Activated B cell treated with CpG ODN at 0.5 μM for 24 hours (primary cell): ENCODE results near the gene SREBF1. TPM values are rescaled to one million over a fixed set of nuclear protein-coding genes. Genes with fewer than 3 reads are reported as not detected.

Experiments
- ATAC-seq: fragments of 200-7000 bp; cut with Tn5 transposase; one replicate; pipeline ENCODE4 v1.10.0; 2021; ENCODE audit warnings: low read depth, mild to moderate bottlenecking, moderate library complexity
- CTCF ChIA-PET: fragments of 350-600 bp; sonication (Branson Sonifier 250); formaldehyde crosslinking; loops from one replicate; lab custom pipeline; 2021; ENCODE audit warnings: antibody characterized with exemption; lab: Charles Lee
- POLR2A ChIA-PET: fragments of 350-600 bp; sonication (Branson Sonifier 250); formaldehyde crosslinking; loops from one replicate; lab custom pipeline; 2021; ENCODE audit warnings: antibody characterized with exemption; lab: Charles Lee
- DNase-seq: peaks from one replicate; pipeline ENCODE4 v3.0.0; 2022
- H3K27ac Mint-ChIP-seq: one replicate; pipeline ENCODE4 v1.8.0; 2020; ENCODE audit warnings: mixed read lengths
- H3K27me3 Mint-ChIP-seq: one replicate; pipeline ENCODE4 v1.8.0; 2021; ENCODE audit warnings: mixed read lengths
- H3K36me3 Mint-ChIP-seq: one replicate; pipeline ENCODE4 v1.8.0; 2021; ENCODE audit warnings: low read depth, mixed read lengths
- H3K4me1 Mint-ChIP-seq: one replicate; pipeline ENCODE4 v1.8.0; 2021; ENCODE audit warnings: mixed read lengths
- H3K4me3 Mint-ChIP-seq: one replicate; pipeline ENCODE4 v1.8.0; 2020; ENCODE audit warnings: mild to moderate bottlenecking, mixed read lengths
- H3K9me3 Mint-ChIP-seq: one replicate; pipeline ENCODE4 v1.8.0; 2020; ENCODE audit warnings: mixed read lengths
- intact Hi-C: fragments of 100-400 bp; cut with micrococcal nuclease; formaldehyde crosslinking; loops from one replicate; pipeline ENCODE4 v1.15.1; 2024
- total RNA-seq: library from RNA; stranded (reverse); gene quantifications from 2 replicates; pipeline ENCODE4 v1.2.3, GENCODE V29; 2022
- TF ChIP-seq, protein P1 (sequence below): fragments of 200-600 bp; IDR thresholded peaks from one replicate; pipeline ENCODE4 v1.8.0; 2022; ENCODE audit warnings: antibody characterized with exemption, mild to moderate bottlenecking

SREBF1 gene
- total RNA-seq, 1 donor from 2014 or later: 19.7 TPM

DNA sequence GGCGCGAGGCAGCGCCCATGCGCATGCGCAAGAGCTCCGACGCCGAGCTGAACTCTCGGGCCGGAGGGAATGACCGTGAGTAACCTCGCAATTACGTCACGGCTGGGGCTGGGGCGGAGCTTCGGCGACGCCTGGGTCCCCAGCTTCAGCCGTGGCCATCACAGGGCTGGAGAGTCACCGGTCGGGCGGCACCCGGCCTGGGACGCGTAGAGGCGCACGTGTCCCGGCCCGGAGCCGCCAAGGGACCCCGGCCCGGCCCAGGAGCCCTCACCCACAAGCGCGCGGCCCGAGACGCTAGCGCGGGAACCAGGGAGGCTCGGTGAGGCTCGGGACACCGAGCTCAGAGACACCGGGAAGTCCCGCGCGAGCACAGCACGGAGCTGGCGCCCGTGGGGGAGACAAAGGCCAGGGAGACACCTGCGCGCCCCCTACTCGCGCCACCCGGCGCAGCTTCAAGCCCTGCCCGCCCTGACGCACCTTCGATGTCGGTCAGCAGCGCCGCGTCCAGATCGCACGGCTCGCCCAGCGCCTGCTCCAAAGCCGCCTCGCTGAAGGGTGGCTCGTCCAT is 452 bp downstream of the SREBF1 start:
- Mint-ChIP-seq H3K4me1 (peaks cover 70% of the 10 kb centered on the region), H3K9me3 (no peaks in the 10 kb centered on the region), H3K4me3 (peak overlapping the region; percentile 86), H3K27ac (peak overlapping the region; percentile 66), H3K27me3 (no peaks in the 10 kb centered on the region), H3K36me3 (peaks cover 7% of the 10 kb centered on the region)
- TF ChIP-seq, protein P1, sequence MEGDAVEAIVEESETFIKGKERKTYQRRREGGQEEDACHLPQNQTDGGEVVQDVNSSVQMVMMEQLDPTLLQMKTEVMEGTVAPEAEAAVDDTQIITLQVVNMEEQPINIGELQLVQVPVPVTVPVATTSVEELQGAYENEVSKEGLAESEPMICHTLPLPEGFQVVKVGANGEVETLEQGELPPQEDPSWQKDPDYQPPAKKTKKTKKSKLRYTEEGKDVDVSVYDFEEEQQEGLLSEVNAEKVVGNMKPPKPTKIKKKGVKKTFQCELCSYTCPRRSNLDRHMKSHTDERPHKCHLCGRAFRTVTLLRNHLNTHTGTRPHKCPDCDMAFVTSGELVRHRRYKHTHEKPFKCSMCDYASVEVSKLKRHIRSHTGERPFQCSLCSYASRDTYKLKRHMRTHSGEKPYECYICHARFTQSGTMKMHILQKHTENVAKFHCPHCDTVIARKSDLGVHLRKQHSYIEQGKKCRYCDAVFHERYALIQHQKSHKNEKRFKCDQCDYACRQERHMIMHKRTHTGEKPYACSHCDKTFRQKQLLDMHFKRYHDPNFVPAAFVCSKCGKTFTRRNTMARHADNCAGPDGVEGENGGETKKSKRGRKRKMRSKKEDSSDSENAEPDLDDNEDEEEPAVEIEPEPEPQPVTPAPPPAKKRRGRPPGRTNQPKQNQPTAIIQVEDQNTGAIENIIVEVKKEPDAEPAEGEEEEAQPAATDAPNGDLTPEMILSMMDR: no peak
- intact Hi-C loops: loop anchor here (1.0 to 5.0 kb wide), 3 partner anchors 24 to 1471 kb away; no protein-coding TSS in a partner anchor
- POLR2A ChIA-PET: interaction anchor here (0.6 to 4.7 kb wide), 16 partner anchors 10 to 154 kb away, joined by 3 to 48 read pairs (median 6); no protein-coding TSS in a partner anchor
- ATAC-seq (peak; percentile 59), DNase-seq (peak; percentile 93)
- CTCF ChIA-PET: interaction anchor here (0.9 to 1.3 kb wide), 4 partner anchors 12 to 24 kb away, joined by 3 to 6 read pairs (median 4); no protein-coding TSS in a partner anchor

GRCh38 chr17:17835415-17836249 is 1.2 kb downstream of the SREBF1 start:
- CTCF ChIA-PET: interaction anchor here (0.9 to 1.3 kb wide), 4 partner anchors 13 to 25 kb away, joined by 3 to 6 read pairs (median 4); no protein-coding TSS in a partner anchor
- Mint-ChIP-seq H3K4me1 (peaks cover 65% of the 10 kb centered on the region), H3K4me3 (peak overlapping the region; percentile 86), H3K27ac (peak overlapping the region; percentile 66), H3K36me3 (peaks cover 10% of the 10 kb centered on the region), H3K27me3 (no peaks in the 10 kb centered on the region), H3K9me3 (no peaks in the 10 kb centered on the region)
- TF ChIP-seq, protein P1: no peak
- POLR2A ChIA-PET: interaction anchor here (0.9 to 4.7 kb wide), 14 partner anchors 10 to 154 kb away, joined by 3 to 48 read pairs (median 6); no protein-coding TSS in a partner anchor
- ATAC-seq (no peak), DNase-seq (no peak)
- intact Hi-C loops: loop anchor here (1.0 to 5.0 kb wide), 3 partner anchors 25 to 1472 kb away; no protein-coding TSS in a partner anchor

DNA sequence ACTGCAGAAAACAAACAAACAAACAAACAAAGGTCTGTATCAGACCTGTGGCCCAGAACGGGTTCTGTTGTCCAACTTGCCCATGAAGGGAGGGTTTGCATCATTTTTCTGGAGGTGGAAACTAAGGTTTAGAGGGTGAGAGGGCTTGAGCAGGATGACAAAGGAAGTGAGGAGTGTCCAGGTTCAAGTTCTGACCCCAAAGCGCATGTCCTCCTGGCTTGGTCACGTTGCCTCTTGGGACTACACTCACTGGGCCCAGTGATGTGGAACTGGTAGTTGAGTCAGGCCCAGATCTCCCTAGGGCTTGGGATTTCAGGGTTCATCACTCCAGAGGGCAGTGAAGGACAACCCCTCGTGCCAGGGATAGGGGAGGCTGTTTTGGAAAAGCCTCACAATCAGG is 1.8 kb downstream of the SREBF1 start:
- no peak for DNase-seq
- no peak for ATAC-seq
- ChIA-PET CTCF (no interaction called here), POLR2A (interaction anchor here (1.2 to 4.7 kb wide), 9 partner anchors 10 to 163 kb away, joined by 3 to 48 read pairs (median 6); no protein-coding TSS in a partner anchor)
- Mint-ChIP-seq H3K36me3 (peaks cover 10% of the 10 kb centered on the region), H3K27me3 (no peaks in the 10 kb centered on the region), H3K9me3 (no peaks in the 10 kb centered on the region), H3K4me3 (peak overlapping the region; percentile 86), H3K27ac (peak overlapping the region; percentile 83), H3K4me1 (peaks cover 65% of the 10 kb centered on the region)
- intact Hi-C loops: loop anchor here (1.0 to 5.0 kb wide), 5 partner anchors 12 to 1472 kb away; no protein-coding TSS in a partner anchor
- TF ChIP-seq, protein P1: no peak

- no peaks in the 10 kb centered on the region for H3K27me3 Mint-ChIP-seq
Measured at GRCh38 chr17:17833658-17834357, 3.0 kb downstream of the SREBF1 start.

More at GRCh38 chr17:17833658-17834357, 3.0 kb downstream of the SREBF1 start:
- Mint-ChIP-seq H3K27ac (peak overlapping the region; percentile 83), H3K4me1 (peaks cover 56% of the 10 kb centered on the region), H3K9me3 (no peaks in the 10 kb centered on the region), H3K4me3 (peak overlapping the region; percentile 86), H3K36me3 (peaks cover 12% of the 10 kb centered on the region)
- TF ChIP-seq, protein P1: no peak
- ATAC-seq (no peak), DNase-seq (no peak)
- intact Hi-C loops: loop anchor here (1.0 kb wide), 3 partner anchors 11 to 82 kb away; no protein-coding TSS in a partner anchor
- CTCF ChIA-PET: interaction anchor here (2.7 kb wide), 1 partner anchor 21 kb away, joined by 11 read pairs; no protein-coding TSS in a partner anchor
- POLR2A ChIA-PET: interaction anchor here (1.0 to 4.7 kb wide), 10 partner anchors 9 to 161 kb away, joined by 3 to 48 read pairs (median 4); no protein-coding TSS in a partner anchor
